Ecto neural progenitor cell (in vitro differentiated cells): ENCODE data around the gene CLCN7.
A peak's percentile ranks its signal among the peaks of the same experiment; 100 is the strongest.

Source experiments
- DNase-seq: peaks from one replicate; pipeline ENCODE4 v3.0.0-alpha.2; 2018; ENCODE audit warnings: low spot score

Gene CLCN7, protein sequence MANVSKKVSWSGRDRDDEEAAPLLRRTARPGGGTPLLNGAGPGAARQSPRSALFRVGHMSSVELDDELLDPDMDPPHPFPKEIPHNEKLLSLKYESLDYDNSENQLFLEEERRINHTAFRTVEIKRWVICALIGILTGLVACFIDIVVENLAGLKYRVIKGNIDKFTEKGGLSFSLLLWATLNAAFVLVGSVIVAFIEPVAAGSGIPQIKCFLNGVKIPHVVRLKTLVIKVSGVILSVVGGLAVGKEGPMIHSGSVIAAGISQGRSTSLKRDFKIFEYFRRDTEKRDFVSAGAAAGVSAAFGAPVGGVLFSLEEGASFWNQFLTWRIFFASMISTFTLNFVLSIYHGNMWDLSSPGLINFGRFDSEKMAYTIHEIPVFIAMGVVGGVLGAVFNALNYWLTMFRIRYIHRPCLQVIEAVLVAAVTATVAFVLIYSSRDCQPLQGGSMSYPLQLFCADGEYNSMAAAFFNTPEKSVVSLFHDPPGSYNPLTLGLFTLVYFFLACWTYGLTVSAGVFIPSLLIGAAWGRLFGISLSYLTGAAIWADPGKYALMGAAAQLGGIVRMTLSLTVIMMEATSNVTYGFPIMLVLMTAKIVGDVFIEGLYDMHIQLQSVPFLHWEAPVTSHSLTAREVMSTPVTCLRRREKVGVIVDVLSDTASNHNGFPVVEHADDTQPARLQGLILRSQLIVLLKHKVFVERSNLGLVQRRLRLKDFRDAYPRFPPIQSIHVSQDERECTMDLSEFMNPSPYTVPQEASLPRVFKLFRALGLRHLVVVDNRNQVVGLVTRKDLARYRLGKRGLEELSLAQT

DNA sequence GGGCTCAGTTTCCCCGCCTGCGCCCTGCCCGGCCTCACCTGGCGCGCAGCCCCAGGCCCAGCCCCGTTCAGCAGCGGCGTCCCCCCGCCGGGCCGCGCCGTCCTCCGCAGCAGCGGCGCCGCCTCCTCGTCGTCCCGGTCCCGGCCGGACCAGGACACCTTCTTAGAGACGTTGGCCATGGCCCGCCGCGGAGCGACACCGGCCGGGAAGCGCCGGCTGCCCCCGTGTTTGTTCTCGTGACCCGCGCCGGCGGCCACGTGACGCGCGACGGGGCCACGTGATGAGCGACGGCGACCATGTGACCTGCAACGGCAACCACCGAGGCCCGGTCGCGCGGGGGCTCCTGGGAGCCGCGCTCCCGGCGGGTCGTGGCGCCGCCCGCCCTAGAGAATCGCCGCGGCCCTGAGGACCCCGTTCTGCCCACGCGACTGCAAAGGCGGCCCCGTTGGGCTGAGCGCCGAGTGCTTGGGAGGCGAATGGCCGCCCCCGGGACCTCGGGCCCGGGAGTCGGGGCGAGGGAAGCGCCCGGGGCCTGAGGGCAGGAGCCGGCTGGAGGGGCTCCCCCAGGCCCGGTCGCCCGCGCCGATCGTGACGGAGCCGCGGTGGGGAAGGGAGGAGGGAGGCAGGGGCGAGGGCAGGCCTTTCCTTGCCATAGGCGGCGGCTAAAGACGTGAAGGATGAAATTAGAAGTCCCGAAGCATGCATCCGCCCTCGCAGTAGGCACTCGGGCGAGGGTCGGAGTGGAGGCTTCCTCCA, at the start of gene CLCN7:
CLCN7 (minus strand) TSS at position 233 of the 756 bp plus-strand sequence; CDS start at position 179, 54 bp downstream.
- DNase-seq, result peak; percentile 94

DNA sequence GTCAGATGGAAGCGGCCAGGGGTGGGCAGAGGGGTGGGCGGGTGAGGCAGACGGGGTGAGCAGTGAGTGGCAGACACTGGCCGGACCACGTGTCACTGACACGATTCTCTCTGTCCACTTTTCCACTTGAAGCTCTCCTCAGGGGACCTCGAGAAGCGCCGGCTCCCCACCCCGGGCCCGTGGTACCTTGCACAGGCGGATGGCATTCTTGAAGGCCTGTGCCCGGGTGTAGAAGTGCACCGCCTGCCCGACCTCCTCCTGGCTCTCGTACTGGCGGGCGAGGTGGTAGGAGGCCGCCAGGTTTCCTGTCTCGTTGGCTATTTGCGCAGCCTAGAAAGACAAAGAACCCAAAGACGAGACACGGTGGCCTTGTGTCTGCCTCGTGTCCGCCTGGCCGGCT, 49.5 kb upstream of the CLCN7 start:
- DNase-seq, result no peak

DNA sequence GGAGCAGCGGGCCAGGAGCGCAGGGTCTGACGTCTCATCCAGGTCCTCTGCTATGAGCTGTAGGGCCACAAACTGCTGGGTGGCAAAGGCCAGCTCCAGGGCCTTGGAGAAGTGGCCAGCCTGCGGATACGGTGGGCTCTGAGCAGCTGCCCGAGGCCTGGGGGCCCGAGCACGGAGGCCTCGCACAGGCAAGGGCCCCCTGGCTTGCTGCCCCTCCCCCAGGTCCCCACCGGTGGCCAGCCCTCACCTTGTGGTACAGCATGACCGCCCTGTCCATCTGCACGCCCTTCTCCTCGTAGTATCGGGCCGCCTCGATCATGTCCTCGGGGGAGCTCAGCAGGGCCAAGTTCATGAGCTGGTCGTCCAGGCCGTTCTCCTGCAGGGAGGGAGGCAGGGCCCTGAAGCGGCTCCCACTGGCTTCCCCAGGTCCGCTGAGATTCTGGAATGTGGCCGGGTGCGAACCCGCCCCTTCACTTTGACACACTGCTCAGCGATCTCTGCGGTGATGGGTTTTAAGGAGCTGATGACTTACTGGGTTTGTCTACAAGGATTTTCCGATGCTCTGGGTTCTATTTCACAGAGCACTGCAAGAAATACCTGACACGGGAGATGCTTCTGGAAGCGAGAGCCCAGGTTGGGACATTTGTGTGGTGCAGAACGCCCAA, 48.9 kb upstream of the CLCN7 start:
- no peak for DNase-seq

DNA sequence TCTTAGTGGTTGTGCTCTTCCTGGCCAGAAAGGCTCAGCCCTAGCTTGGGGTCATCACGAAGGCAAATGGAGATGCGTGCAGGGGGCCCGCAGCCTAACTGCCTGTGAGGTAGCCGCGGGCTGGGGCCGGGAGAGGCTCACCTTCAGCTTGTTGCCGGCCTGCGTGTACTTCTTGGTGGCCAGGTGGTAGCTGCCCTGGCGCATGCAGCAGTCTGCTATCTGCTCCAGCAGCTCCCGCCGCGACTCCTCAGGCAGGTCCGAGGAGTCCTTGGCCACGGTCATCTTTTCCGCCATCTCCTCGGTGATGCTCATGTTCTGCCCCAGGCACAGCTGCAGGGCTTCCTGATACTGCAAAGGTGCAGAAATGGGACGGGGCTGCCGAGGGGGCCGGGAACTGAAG, 45.6 kb upstream of the CLCN7 start:
- DNase-seq, result no peak

DNA sequence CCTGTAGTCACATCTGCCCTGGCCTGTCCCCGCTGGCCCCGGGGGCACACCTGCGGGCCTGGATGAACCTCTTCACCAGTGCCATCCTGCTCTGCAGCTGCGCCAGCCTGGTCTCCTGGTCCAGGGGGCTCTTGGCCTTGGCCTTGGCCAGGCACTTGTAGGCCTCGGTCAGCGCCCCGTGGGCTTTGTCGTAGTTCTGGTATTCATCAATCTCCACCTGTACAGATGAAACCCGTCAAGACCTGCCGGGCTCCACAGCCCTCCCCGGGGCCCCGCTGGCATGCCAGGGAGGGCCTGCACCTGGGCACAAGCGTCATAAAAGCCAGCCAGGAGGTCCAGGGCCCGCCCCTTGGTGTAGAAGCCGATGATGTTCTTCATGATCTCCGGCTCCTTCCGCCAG, 45.0 kb upstream of the CLCN7 start:
- DNase-seq, result no peak

DNA sequence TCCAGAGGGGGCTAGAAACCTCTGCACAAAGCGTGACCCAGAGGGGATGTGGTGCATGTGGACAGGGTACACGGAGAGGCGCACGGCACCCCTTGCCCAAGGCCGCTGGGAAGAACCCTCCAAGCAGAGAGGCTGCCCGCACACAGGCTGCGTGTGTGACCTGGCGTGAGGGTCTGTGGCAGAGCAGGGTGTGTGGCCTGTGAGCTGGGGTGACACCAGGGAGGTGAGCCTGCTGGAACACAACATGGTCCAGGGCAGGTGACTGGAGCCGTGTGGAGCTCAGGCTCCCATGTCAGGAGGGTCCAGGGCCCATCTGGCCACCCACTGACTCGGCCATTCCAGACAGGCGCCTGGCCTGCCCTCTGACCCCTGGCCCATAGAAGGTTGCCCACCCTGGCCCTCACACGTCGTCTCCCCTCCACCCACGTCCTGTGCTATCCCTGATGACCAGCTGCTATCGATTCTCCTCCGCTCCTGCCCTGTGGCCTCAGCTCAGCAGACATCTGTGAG, 43.9 kb upstream of the CLCN7 start:
- DNase-seq, result no peak

DNA sequence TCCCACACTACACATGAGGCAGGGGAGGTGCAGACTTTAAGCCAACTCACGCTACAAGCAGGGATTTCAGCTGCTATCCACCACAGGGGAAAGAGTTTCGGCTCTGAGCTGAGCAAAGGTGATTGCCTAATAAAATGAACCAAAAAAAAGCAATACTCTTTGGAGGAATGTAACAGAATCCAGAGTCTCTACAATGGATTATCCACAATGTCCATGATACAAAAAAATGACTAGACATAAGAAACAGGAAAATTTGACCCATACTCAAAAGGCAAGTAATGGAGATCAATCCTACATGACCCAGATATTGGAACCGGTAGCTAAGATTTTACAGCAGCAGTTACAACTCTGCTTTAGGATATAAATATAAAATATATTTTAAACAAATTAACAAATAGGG, 39.7 kb upstream of the CLCN7 start:
- DNase-seq, result no peak

DNA sequence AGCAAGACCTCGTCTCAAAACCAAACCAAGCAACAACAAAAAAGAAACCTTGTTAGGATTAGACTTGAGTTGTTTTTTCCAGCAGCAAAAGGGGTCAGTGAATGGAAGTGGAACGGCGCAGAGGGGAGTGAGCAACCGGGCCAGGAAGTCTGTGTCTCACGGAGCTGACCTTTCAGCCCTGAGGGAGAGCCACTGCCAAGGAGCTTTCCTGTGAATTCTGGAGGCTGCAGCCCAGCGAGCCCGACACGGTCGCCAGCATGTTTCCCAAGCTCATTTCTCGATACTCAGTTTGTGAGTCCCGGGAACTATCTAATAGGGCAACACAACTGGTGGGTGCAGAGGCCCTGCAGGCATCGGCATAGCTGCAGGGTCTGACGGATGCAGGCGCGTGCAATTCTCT, 37.9 kb upstream of the CLCN7 start:
- DNase-seq, result no peak

DNA sequence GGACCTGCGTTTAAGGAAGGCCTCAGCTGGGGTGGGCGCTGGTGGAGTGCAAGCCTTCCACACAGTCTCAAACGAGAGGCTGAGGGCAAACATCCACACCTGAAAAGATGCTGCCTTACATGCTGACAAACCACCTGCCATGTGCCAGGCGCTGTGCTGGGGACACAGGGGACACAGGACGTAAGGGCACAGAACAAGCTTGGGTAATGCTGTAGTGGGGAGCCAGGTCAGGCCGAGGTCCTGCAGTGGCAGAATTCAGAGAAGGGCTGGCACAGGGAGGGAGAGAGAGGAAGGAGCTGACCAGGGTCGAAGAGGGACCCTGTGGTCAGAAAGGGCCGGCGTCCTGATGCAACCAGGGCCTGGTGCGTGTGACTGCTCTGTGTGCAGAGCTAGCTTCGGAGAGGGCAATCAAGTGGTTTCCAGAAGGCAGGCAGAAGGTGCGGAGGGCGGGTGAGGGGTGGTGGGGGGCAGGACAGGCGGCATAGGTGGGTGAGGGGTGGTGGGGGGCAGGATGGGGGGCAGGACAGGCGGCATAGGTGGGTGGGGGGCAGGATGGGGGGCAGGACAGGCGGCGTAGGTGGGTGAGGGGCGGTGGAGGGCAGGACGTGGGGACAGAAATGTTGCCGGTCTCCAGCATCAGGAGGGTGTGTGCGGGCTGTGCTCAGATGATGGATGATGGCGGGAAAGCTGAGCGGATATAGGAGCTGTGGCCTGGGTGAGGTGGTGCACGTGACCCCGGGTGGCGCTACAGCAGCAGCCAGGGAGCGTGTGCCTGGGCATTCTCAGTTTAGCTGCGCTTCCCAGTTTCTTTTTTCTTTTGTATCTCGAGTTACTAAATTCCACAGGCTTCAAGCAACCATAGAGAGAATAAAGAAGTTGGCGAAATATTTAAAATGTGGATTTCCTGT, 37.1 kb upstream of the CLCN7 start:
- no peak for DNase-seq

DNA sequence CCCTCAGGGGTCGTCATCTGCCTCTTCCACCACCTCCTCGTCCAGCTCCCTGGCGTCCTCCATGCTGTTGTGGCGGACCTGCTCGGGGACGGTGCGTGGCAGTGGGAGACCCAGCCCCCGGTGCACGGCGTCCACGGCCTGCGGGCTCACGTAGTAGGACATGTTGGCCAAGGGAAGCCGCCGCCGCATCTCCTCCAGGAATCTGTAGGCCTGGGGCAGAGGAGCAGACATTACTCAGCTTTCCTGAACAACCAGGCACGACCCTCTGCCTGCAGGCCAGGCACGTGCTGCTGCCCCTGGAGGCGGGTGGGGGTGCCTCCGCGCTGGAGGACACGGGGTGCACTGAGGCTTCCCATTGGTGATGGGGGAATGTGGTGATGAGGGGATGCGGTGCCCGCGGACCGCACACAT, 36.1 kb upstream of the CLCN7 start:
- no peak for DNase-seq

DNA sequence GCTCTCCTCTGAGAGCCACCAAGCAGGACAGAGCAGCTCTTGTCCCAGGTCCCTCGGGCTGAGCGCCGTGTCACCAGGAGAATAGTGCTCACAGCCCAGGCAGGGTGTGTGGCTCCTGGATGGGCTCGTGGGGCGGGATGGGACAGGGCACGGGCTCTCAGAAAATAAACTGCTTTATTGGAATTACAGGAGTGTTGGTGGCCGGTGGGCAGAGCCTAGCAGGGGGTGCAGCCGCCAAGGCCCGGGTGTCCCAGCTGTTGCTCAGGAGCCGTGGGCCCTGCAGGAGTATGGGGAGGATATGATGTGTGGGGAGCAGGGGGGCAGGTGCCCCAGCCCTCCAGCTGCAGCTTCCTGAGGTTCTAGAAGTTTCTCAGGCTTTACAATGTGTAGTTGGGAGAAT, 35.4 kb upstream of the CLCN7 start:
- DNase-seq, result no peak

DNA sequence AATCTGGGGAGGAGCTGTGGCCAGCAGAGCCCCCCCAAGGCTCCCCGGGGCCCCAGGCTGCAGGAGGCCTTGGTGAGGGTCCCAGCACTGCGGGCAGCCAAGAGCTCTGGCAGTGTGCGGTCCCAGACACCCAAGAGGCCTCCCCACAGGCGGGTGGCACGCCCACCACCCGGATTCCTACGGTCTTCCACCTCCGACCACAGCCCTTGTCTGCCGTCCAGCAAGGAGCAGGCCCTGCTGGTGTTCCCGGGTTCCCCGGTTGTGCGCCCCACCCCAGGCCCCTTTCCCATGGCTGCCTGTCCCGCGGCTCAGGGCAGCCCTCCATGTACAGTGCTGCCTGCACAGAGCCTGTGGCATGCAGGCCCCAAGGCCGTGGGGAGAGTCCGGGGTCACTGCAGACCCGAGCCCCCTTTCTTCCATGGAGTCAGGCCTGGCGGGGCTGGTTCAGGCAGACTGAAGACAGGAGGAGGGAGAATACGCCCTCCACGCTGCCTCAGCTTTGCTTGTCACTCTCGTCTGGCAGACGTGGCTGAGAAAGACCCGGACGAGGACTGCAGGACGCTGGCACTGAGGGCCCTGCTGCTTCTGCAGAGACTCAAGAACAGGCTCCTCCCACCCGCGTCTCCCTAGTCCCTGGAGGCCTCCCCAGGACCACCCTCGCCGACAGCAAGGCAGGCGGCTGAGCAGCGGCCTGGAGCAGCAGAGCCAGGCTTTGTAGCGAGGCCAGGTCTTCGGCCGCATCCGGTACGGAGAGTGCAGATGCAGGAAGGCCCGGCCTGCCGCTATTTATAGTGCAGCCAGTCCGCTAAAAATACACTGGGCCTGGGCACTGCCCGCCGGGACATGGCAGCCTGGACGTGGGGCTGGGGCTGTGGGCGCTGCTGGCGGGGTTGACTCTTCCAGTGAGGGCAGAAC, 34.7 kb upstream of the CLCN7 start:
- DNase-seq, result no peak

DNA sequence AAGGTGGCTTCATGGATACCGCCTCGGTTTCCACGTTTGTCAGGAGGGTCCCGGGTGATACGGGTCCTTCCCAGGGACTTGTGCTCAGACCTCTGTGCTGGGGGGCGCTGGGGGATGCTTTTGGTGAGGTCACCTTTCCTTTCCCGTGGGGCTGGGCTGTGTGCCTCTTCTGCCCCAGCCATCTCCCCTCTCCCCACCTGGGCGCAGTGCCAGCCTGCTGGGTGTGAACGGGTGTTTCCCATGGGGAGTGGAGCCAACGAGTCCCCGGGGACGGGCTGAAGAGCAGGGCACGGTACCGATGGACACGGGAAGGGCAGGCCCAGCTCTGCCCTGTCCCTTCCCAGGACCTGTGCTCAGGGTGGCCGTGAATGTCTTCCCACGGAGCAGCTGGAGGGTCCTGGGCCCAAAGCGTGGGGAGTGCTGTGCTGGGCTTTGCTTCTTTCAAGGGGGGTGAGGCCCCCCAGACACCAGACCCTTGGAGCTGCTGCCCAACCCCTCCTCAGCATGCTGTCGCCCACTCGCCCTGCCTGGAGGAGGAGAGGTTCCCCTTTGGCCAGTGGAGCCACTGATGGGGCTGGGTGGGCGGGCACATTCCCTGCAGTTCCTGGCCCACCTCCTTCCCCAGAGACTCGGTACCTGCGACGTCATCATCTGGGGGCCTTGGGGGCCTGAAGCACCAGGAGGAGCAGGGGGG, 33.8 kb upstream of the CLCN7 start:
- DNase-seq, result no peak

DNA sequence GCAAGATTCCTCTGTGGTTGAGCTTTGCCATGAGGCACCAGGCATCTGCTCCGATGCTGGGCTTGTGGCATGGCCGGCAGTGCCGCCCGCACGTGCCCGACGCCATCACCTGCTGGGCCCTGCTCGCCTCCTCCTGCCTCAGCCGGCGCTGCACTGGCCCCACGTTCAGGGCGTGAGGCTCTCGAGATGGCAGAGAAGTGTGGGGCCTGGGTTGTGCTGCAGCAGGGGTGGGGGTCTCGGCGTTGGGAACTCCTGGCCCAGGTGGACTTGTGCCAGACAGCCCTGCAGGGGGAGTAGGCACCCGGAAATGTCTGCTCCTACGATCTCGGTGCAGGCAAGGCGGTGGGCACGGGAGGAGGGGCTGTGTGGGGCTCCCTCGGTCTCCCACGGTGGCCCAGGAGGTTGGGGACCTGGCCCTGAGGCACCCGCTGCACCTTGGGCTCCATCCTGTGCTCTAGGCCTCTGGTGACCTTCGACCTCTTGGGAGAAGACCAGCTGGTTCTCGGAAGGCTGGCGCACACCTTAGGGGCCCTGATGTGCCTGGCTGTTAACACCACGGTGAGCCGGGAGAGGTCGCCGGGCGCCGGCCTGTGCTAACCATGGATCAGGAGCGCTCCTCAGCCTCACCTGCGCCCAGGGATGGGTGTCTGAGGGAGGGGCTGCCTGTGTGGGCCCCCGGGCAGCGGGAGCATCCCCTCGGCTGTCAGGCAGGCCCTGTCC, 31.8 kb upstream of the CLCN7 start:
- no peak for DNase-seq

DNA sequence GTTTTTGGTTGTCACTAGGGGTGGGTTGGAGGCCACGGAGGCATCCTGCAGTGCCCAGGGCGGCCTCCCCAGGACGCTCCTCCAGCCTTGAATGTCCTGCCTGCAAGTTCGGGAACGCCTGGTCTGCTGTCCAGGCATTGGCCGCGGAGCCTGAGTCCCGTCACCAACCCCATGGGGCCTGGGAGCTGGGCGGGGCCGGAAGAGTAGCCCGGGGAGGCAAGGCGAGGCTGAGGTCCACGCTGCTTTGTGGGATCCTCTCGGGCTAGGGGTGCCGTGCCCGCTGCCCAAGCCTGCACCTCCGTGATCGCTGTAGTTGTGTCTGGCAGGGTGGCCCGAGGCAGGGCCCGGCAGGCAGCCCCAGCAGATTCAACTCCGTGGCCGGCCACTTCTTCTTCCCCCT, 31.1 kb upstream of the CLCN7 start:
- no peak for DNase-seq

DNA sequence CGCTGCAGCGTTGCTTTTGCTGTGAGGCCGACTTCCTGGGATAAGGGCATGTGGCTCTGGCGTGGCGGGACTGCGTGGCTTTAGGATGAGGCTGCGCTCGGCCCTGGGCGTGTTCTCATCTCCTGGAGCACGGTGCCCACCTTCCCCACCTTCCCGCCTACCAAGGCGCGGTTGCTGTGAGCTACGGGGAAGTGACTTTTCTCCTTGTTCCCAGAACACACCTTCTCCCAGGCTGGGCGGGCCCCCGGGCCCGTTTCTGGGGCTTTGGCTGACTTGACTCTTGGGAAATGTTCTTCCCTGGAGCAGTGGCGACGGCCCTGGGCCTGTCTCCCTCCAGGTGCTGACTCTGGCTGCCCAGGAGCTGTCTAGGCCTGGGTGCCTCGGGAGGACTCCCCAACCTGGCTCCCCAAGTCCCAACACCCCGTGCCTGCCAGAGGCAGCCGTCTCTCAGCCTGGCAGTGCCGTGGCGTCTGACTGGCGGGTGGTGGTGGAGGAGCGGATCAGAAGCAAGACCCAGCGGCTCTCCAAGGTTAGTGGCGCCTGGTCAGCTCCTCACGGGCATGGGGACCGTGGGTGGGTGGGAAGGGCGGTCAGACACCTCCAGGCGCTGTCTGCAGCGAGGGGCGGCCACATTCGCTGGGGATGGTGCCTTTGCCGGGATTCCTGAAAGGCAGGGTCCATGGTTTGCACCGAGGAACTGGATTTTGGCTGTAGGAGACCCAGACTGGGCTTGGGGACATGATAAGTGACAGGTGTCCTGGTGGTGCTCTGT, 30.4 kb upstream of the CLCN7 start:
- no peak for DNase-seq

DNA sequence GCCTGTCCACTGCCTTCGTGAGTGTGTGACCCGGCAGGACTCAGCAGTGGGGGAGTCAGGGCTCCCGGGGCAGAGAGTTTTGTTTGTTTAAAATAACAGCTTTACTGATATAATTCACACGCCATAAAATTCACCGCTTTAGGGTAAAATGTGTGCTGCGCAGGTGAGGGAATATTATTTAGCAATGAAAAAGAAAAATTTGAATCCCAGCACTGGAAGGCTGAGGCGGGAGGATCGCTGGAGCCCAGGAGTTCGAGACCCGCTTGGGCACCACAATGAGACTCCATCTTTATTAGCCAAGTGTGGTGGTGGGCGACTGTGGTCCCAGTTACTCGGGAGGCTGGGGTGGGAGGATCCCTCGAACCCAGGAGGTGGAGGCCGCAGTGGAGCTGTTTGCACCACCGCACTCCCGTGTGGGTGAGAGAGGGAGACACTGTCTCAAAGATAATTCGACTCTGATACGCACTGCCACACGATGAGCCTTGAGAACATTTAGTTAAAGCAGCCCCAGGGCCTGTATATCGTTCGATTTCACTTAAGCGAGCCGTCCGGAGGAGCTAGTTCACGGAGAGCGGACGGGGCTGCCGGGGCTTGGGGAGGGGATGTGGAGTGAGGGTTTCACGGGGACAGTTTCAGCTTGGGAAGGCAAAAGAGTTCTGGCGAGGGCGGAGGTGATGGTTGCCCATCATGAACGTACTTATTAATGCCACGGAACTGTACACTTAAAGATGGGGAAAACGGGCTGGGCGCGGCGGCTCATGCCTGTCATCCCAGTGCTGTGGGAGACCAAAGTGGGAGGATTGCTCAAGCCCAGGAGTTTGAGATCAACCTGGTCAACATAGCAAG, 28.5 kb upstream of the CLCN7 start:
- no peak for DNase-seq
